Activated CD4-positive, alpha-beta T cell treated with anti-CD3 and anti-CD28 coated beads, Interleukin-2, amount 10 ng/mL, durations not matched to agents 7 days and 5 days (primary cell): ENCODE measurements around the gene STK11. TPM values are rescaled to one million over a fixed set of nuclear protein-coding genes. Genes with fewer than 3 reads are reported as not detected.
A peak's percentile ranks its signal among the peaks of the same experiment; 100 is the strongest.

Source experiments
- CTCF ChIA-PET: fragments of 350-600 bp; sonication (Branson Sonifier 250); formaldehyde crosslinking; loops from one replicate; lab custom pipeline; 2021; ENCODE audit warnings: antibody characterized with exemption; lab: Charles Lee
- POLR2A ChIA-PET: fragments of 350-600 bp; sonication (Branson Sonifier 250); formaldehyde crosslinking; loops from one replicate; lab custom pipeline; 2021; ENCODE audit warnings: antibody characterized with exemption; lab: Charles Lee
- DNase-seq: peaks from one replicate; pipeline ENCODE4 v3.0.0-alpha.2; 2020
- H3K27ac Mint-ChIP-seq: one replicate; pipeline ENCODE4 v1.8.0; 2021; ENCODE audit warnings: mild to moderate bottlenecking, moderate library complexity, mixed read lengths
- H3K27me3 Mint-ChIP-seq: one replicate; pipeline ENCODE4 v1.8.0; 2021; ENCODE audit warnings: mixed read lengths
- H3K36me3 Mint-ChIP-seq: one replicate; pipeline ENCODE4 v1.8.0; 2021; ENCODE audit warnings: low read depth, mixed read lengths
- H3K4me1 Mint-ChIP-seq: one replicate; pipeline ENCODE4 v1.8.0; 2021; ENCODE audit warnings: mixed read lengths
- H3K4me3 Mint-ChIP-seq: one replicate; pipeline ENCODE4 v1.8.0; 2021; ENCODE audit warnings: mild to moderate bottlenecking, moderate library complexity, mixed read lengths
- H3K9me3 Mint-ChIP-seq: one replicate; pipeline ENCODE4 v1.8.0; 2021; ENCODE audit warnings: mixed read lengths
- total RNA-seq, 2 experiments: library from RNA; stranded (reverse); gene quantifications; one replicate each; pipeline ENCODE4 v1.2.3, GENCODE V29; 2021

STK11 gene
- total RNA-seq, 2 experiments from 2014 or later, result 71.7 to 82.0 TPM

- peak; percentile 87 for DNase-seq
- CTCF ChIA-PET, result interaction anchor here (1.0 to 11.3 kb wide), 8 partner anchors 9 to 535 kb away, joined by 3 to 299 read pairs (median 6); partner anchors contain the start of gene ATP5F1D
- Mint-ChIP-seq H3K27me3 (peaks cover 2% of the 10 kb centered on the region), H3K36me3 (peaks cover 44% of the 10 kb centered on the region), H3K4me1 (peaks cover 70% of the 10 kb centered on the region), H3K9me3 (no peaks in the 10 kb centered on the region), H3K27ac (peak overlapping the region; percentile 90), H3K4me3 (peak overlapping the region; percentile 88)
- POLR2A ChIA-PET, result interaction anchor here (1.0 to 1.4 kb wide), 6 partner anchors 9 to 243 kb away, joined by 3 to 45 read pairs (median 6); partner anchors contain the start of gene ATP5F1D
These were observed 64.1 kb downstream of the STK11 start for GRCh38 chr19:1269478-1270212.

- Mint-ChIP-seq H3K4me3 (peak overlapping the region; percentile 88), H3K4me1 (peaks cover 67% of the 10 kb centered on the region), H3K27ac (peak overlapping the region; percentile 90), H3K27me3 (peaks cover 2% of the 10 kb centered on the region), H3K36me3 (peaks cover 45% of the 10 kb centered on the region), H3K9me3 (no peaks in the 10 kb centered on the region)
- ChIA-PET POLR2A (no interaction called here), CTCF (interaction anchor here (1.7 to 11.3 kb wide), 2 partner anchors 21 to 27 kb away, joined by 10 to 299 read pairs; partner anchors contain the start of gene ATP5F1D)
- no peak for DNase-seq
These were observed 64.8 kb downstream of the STK11 start for GRCh38 chr19:1270213-1270853.

- peak overlapping the region; percentile 90 for H3K27ac Mint-ChIP-seq
- peak overlapping the region; percentile 88 for H3K4me3 Mint-ChIP-seq
- no peaks in the 10 kb centered on the region for H3K9me3 Mint-ChIP-seq
- ChIA-PET POLR2A (interaction anchor here (0.6 kb wide), 1 partner anchor 10 kb away, joined by 3 read pairs; no protein-coding TSS in a partner anchor), CTCF (interaction anchor here (0.6 kb wide), 1 partner anchor 77 kb away, joined by 3 read pairs; no protein-coding TSS in a partner anchor)
- peaks cover 62% of the 10 kb centered on the region for H3K4me1 Mint-ChIP-seq
- DNase-seq, result no peak
- H3K36me3 Mint-ChIP-seq, result peaks cover 45% of the 10 kb centered on the region
- peaks cover 2% of the 10 kb centered on the region for H3K27me3 Mint-ChIP-seq
These were observed 65.4 kb downstream of the STK11 start for GRCh38 chr19:1270854-1271527.

DNA sequence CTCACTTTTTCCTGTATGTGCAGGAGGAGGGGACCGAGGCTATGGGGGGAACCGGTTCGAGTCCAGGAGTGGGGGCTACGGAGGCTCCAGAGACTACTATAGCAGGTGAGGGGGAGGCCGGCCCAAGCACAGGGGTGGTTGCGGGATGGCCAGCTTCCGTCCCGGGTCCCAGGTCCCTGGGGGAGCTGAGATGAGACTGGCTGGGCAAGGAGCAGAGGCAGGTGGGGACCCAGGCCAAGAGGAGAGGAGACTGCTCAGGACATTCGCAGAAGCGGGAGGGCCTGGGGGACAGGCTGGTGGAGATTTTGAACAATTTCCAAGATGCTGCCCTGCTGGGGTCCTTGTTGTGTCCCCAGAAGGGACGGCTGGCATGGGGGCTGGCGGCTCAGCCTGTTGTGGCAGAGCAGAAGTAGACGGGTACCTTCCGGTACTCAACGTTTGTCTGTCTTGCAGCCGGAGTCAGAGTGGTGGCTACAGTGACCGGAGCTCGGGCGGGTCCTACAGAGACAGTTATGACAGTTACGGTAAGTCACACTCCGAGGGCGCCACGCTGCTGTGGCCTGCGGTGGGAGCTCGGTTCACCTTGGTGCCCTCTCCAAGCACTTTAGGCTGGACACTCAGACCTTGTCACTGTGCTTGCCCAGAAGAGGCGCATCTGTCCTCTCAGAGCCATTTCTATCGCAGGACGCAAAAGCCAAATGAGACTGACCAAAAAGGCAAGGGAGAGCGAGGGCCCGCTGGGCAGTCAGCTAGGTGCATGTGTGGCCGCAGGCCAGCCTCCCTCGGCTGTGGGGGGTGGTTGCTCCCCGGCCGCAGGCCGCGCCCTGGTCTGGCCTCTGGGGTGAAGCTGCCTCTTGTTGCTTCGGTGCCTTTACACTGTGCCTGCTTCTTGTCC is 66.2 kb downstream of the STK11 start:
- peaks cover 2% of the 10 kb centered on the region for H3K27me3 Mint-ChIP-seq
- peak overlapping the region; percentile 88 for H3K4me3 Mint-ChIP-seq

GRCh38 chr19:1272423-1273262 is 67.1 kb downstream of the STK11 start:
- H3K4me3 Mint-ChIP-seq, result peak overlapping the region; percentile 27
- H3K27ac Mint-ChIP-seq, result peak overlapping the region; percentile 60
- CTCF ChIA-PET, result interaction anchor here (0.6 to 4.4 kb wide), 5 partner anchors 28 to 521 kb away, joined by 3 to 34 read pairs (median 4); partner anchors contain the start of gene CBARP
- POLR2A ChIA-PET, result interaction anchor here (1.6 kb wide), 1 partner anchor 28 kb away, joined by 4 read pairs; no protein-coding TSS in a partner anchor
- no peak for DNase-seq
- H3K36me3 Mint-ChIP-seq, result peaks cover 51% of the 10 kb centered on the region
- H3K4me1 Mint-ChIP-seq, result peaks cover 59% of the 10 kb centered on the region
- no peaks in the 10 kb centered on the region for H3K27me3 Mint-ChIP-seq
- no peaks in the 10 kb centered on the region for H3K9me3 Mint-ChIP-seq

More for the DNA sequence above, 66.2 kb downstream of the STK11 start:
- DNase-seq, result no peak
- Mint-ChIP-seq H3K36me3 (peaks cover 49% of the 10 kb centered on the region), H3K9me3 (no peaks in the 10 kb centered on the region), H3K27ac (peak overlapping the region; percentile 90), H3K4me1 (peaks cover 63% of the 10 kb centered on the region)
- POLR2A ChIA-PET, result interaction anchor here (0.6 to 1.6 kb wide), 2 partner anchors 9 to 27 kb away, joined by 3 to 4 read pairs; no protein-coding TSS in a partner anchor
- CTCF ChIA-PET, result interaction anchor here (0.6 to 4.4 kb wide), 2 partner anchors 27 to 78 kb away, joined by 3 to 34 read pairs; no protein-coding TSS in a partner anchor

DNA sequence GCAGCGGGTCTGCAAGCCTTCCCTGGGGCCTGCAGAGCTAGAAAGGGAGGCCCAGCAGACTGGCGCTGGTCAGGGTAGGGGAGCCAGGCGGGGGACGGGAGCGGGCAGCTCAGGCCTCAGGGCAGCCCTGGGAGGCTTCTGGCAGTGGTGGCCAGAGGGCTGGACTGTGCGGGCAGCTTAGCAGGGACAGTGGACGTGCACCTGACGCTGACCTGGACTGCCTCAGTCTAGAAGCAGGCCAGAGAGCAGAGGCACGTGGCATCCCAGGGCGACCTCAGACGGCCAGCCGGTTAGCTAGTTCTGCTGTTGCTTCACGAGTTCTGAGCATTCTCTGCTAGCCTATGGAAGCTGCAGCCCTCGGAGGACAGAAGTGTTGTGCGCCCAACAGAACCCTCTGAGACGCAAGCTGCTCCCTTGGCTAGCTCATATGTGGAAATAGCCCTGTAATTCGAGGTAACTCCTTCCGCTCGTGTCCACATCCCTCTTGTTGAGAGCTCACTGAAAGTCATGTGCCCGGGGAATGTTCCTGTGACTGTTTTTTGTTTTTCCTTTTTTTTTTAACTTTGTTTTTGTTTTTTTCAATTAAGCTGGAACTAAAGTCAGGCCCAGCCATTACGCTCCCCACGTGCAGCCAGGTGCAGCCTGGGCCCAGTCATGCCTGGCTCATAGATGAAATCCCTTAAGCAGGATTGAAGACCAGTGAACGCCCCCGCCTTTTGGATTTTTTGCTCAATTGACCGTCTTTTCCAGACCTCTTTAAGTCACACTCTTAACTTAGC is 67.9 kb downstream of the STK11 start:
- DNase-seq, result no peak
- H3K9me3 Mint-ChIP-seq, result no peaks in the 10 kb centered on the region
- peaks cover 59% of the 10 kb centered on the region for H3K4me1 Mint-ChIP-seq
- no peaks in the 10 kb centered on the region for H3K27me3 Mint-ChIP-seq
- peak overlapping the region; percentile 25 for H3K4me3 Mint-ChIP-seq
- ChIA-PET CTCF (interaction anchor here (0.6 to 4.4 kb wide), 5 partner anchors 29 to 520 kb away, joined by 3 to 34 read pairs (median 4); partner anchors contain the start of gene CBARP), POLR2A (interaction anchor here (0.7 to 1.6 kb wide), 2 partner anchors 24 to 29 kb away, joined by 3 to 4 read pairs; no protein-coding TSS in a partner anchor)
- peak overlapping the region; percentile 78 for H3K27ac Mint-ChIP-seq
- peaks cover 55% of the 10 kb centered on the region for H3K36me3 Mint-ChIP-seq

GRCh38 chr19:1274081-1274851 is 68.7 kb downstream of the STK11 start:
- Mint-ChIP-seq H3K4me1 (peaks cover 53% of the 10 kb centered on the region), H3K27me3 (no peaks in the 10 kb centered on the region), H3K36me3 (peaks cover 55% of the 10 kb centered on the region), H3K9me3 (no peaks in the 10 kb centered on the region), H3K27ac (peak overlapping the region; percentile 79), H3K4me3 (peak overlapping the region; percentile 63)
- no peak for DNase-seq
- ChIA-PET POLR2A (no interaction called here), CTCF (interaction anchor here (4.4 kb wide), 1 partner anchor 30 kb away, joined by 34 read pairs; no protein-coding TSS in a partner anchor)

- ChIA-PET CTCF (interaction anchor here (1.0 to 4.4 kb wide), 4 partner anchors 9 to 235 kb away, joined by 3 to 34 read pairs (median 9); partner anchors contain the start of genes ABCA7 and ATP5F1D), POLR2A (interaction anchor here (1.4 kb wide), 1 partner anchor 22 kb away, joined by 3 read pairs; no protein-coding TSS in a partner anchor)
- Mint-ChIP-seq H3K4me3 (peak overlapping the region; percentile 63), H3K27me3 (no peaks in the 10 kb centered on the region), H3K9me3 (no peaks in the 10 kb centered on the region), H3K4me1 (peaks cover 57% of the 10 kb centered on the region), H3K27ac (no peak overlapping the region), H3K36me3 (peaks cover 57% of the 10 kb centered on the region)
- no peak for DNase-seq
These were observed 69.3 kb downstream of the STK11 start for GRCh38 chr19:1274852-1275259.

DNA sequence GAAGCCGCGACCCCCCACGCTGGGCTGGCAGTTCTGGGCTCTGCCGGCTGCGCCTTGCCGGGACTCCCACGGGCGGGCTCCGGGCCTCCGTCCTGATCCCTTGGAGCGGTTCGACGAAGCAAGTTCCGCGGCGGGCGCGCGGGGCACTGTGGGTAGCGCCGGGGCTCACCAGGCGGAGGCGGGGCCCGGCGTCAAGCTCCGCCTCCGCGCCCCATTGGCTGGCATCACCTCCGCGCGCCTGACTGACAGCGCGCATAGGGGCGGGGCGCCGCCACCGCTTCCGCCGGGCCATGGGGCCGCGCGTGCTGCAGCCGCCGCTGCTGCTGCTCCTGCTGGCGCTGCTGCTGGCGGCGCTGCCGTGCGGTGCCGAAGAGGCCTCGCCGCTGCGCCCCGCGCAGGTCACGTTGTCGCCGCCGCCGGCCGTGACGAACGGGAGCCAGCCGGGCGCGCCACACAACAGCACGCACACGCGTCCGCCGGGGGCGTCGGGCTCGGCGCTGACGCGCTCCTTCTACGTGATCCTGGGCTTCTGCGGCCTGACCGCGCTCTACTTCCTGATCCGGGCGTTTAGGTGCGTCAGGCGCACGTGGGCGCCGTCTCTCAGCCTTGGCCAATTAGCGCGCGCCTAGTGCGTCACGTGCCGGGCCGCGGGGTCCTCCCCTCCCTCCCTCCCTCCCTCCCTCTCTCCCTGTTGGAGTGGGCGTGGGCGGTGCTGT is 69.8 kb downstream of the STK11 start, which contains the start of gene FAM174C:
TSS of gene FAM174C (plus strand) at position 271 of the 716 bp plus-strand sequence. CDS start at position 291, 20 bp downstream.
- ChIA-PET POLR2A (interaction anchor here (1.4 kb wide), 1 partner anchor 23 kb away, joined by 3 read pairs; no protein-coding TSS in a partner anchor), CTCF (interaction anchor here (0.6 to 4.4 kb wide), 6 partner anchors 9 to 353 kb away, joined by 3 to 34 read pairs (median 6); partner anchors contain the start of genes ABCA7 and ATP5F1D)
- H3K27me3 Mint-ChIP-seq, result no peaks in the 10 kb centered on the region
- peak within 1 kb of the TSS; percentile 97 for H3K27ac Mint-ChIP-seq
- H3K9me3 Mint-ChIP-seq, result no peaks in the 10 kb centered on the region
- peak; percentile 96 for DNase-seq
- peak within 1 kb of the TSS; percentile 88 for H3K4me3 Mint-ChIP-seq
- peaks cover 56% of the 10 kb centered on the region for H3K4me1 Mint-ChIP-seq
- peaks cover 57% of the 10 kb centered on the region for H3K36me3 Mint-ChIP-seq
